Measurements from ENCODE around the gene LRRC45. TPM values are rescaled to one million over a fixed set of nuclear protein-coding genes. Genes with fewer than 3 reads are reported as not detected.
A peak's percentile ranks its signal among the peaks of the same experiment; 100 is the strongest.

LRRC45 gene
- total RNA-seq, 1 donor from 2014 or later: 4.7 TPM

GRCh38 chr17:81992306-81993102, 30.6 kb upstream of the LRRC45 start:
- intact Hi-C loops (cut with DNase I): no loop called here
- peak; percentile 1 for ATAC-seq (ENCODE audit: poor library complexity)
- no peak for DNase-seq

- no peak for ATAC-seq (ENCODE audit: poor library complexity)
- DNase-seq: no peak
- intact Hi-C loops (cut with DNase I): no loop called here
Observed at GRCh38 chr17:81993729-81994592, 29.1 kb upstream of the LRRC45 start.

GRCh38 chr17:81994593-81995462, 28.3 kb upstream of the LRRC45 start:
- no peak for DNase-seq
- intact Hi-C loops (cut with DNase I): no loop called here
- no peak for ATAC-seq (ENCODE audit: poor library complexity)

- DNase-seq (no peak), ATAC-seq (ENCODE audit: poor library complexity) (no peak)
- intact Hi-C loops (cut with DNase I): no loop called here
Observed at GRCh38 chr17:81995463-81996231, 27.5 kb upstream of the LRRC45 start.

- intact Hi-C loops (cut with DNase I): no loop called here
- DNase-seq: no peak
- ATAC-seq (ENCODE audit: poor library complexity): no peak
Observed at GRCh38 chr17:81996232-81996756, 26.8 kb upstream of the LRRC45 start.

GRCh38 chr17:81996757-81997441, 26.2 kb upstream of the LRRC45 start:
- intact Hi-C loops (cut with DNase I): no loop called here
- ATAC-seq (ENCODE audit: poor library complexity) (no peak), DNase-seq (no peak)

- intact Hi-C loops (cut with DNase I): no loop called here
- ATAC-seq (ENCODE audit: poor library complexity) (no peak), DNase-seq (no peak)
Observed at GRCh38 chr17:81998212-81998611, 24.9 kb upstream of the LRRC45 start.

GRCh38 chr17:81998691-81999438, 24.2 kb upstream of the LRRC45 start:
- DNase-seq (no peak), ATAC-seq (ENCODE audit: poor library complexity) (no peak)
- intact Hi-C loops (cut with DNase I): no loop called here

- ATAC-seq (ENCODE audit: poor library complexity): no peak
- no peak for DNase-seq
- intact Hi-C loops (cut with DNase I): no loop called here
Observed at GRCh38 chr17:81999587-81999975, 23.5 kb upstream of the LRRC45 start.

GRCh38 chr17:81999976-82000802, 22.9 kb upstream of the LRRC45 start:
- no peak for ATAC-seq (ENCODE audit: poor library complexity)
- intact Hi-C loops (cut with DNase I): no loop called here
- DNase-seq: no peak

- ATAC-seq (ENCODE audit: poor library complexity) (no peak), DNase-seq (no peak)
- intact Hi-C loops (cut with DNase I): no loop called here
Observed at GRCh38 chr17:82000803-82001570, 22.1 kb upstream of the LRRC45 start.

- DNase-seq: no peak
- ATAC-seq (ENCODE audit: poor library complexity): no peak
- intact Hi-C loops (cut with DNase I): no loop called here
Observed at GRCh38 chr17:82001571-82002056, 21.5 kb upstream of the LRRC45 start.

- peak; percentile 67 for DNase-seq
- peak; percentile 14 for ATAC-seq (ENCODE audit: poor library complexity)
- intact Hi-C loops (cut with DNase I): no loop called here
Observed at GRCh38 chr17:82003411-82004381, 19.4 kb upstream of the LRRC45 start.

Data from Right ventricle myocardium superior (tissue), 1 donor.